Uterus (tissue), 4 donors: ENCODE data around the gene FGF3. TPM values are rescaled to one million over a fixed set of nuclear protein-coding genes. Genes with fewer than 3 reads are reported as not detected.

ENCODE experiments used
- DNase-seq, 2 donors: peaks; one replicate each; pipeline ENCODE4 v3.0.0-alpha.2; 2019 to 2020
- H3K27ac ChIP-seq, 2 donors: fragments of 200-600 bp; sonication (generic); 1 replicate in 1 of 2; 2 replicates in 1 of 2; pipeline ENCODE4 v1.5.1; 2016 to 2018
- H3K27me3 ChIP-seq, 2 donors: fragments of 200-600 bp; sonication (generic); one replicate each; pipeline ENCODE4 v1.5.1; 2018 to 2019; ENCODE audit warnings: control low read depth in 1 of 2
- H3K36me3 ChIP-seq, 2 donors: fragments of 200-600 bp; sonication (generic); one replicate each; pipeline ENCODE4 v1.5.1; 2019; ENCODE audit warnings: control low read depth in 1 of 2
- H3K4me1 ChIP-seq, 2 donors: fragments of 200-600 bp; sonication (generic); one replicate each; pipeline ENCODE4 v1.5.1; 2018 to 2019; ENCODE audit warnings: control low read depth in 1 of 2
- H3K4me3 ChIP-seq, 2 donors: fragments of 200-600 bp; sonication (generic); 1 replicate in 1 of 2; 2 replicates in 1 of 2; pipeline ENCODE4 v1.5.1; 2018 to 2019; ENCODE audit warnings: mild to moderate bottlenecking in 1 of 2
- H3K9me3 ChIP-seq, 2 donors: fragments of 200-600 bp; sonication (generic); one replicate each; pipeline ENCODE4 v1.5.1; 2019; ENCODE audit warnings: control low read depth in 1 of 2
- CTCF ChIP-seq, 4 experiments: fragments of 200-600 bp in 2 of 4; fragments of 450-650 bp in 2 of 4; sonication (generic) in 2 of 4; IDR thresholded peaks; one replicate each; pipeline ENCODE4 v1.5.1; 2016 to 2019; ENCODE audit warnings: antibody characterized with exemption in 4 of 4, mild to moderate bottlenecking in 2 of 4, moderate library complexity in 1 of 4
- intact Hi-C: fragments of 100-400 bp; cut with DNase I; formaldehyde crosslinking; loops from one replicate; pipeline ENCODE4 v1.15.1; 2023; ENCODE audit warnings: low total_unique reads
- total RNA-seq, 4 donors: library from RNA; depleted of rRNA in 3 of 4; stranded (reverse); fragments of >200 nt in 3 of 4; gene quantifications; one replicate each; pipeline versions ENCODE4 v1.1.0 to v1.2.4, GENCODE V29; 2014 to 2023
- donor health status: DM: yes; HTN: yes; CAD: no.

The FGF3 gene
- total RNA-seq, 4 donors from 2014 or later: not detected

DNA sequence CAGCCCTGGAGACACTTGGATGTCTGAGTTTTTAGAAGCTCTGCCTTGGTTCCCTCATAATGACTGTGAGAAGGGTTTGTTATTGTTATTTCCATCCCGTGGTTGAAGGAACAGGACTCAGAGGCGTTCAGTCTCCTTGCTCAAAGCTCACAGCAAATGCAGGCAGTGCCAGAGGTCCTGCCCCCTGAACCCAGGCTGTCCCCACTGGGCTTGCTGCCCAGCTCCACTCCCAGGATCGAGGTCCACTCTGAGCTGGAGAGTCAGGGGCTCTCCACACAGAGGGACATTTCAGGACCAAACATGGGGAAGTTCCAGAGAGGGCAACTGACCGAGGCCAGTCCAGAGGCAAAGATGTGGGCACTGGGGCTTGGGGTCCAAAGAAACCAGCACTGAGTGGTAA is 58.9 kb downstream of the FGF3 start:
- no peak for TF ChIP-seq CTCF (IDR thresholded peaks at IDR 0.05)
- H3K4me3 ChIP-seq: no peak overlapping the region
- H3K9me3 ChIP-seq: no peaks in the 10 kb centered on the region
- DNase-seq: no peak
- intact Hi-C loops: no loop called here
- no peak overlapping the region for H3K27ac ChIP-seq
- no peaks in the 10 kb centered on the region for H3K27me3 ChIP-seq
- no peaks in the 10 kb centered on the region for H3K36me3 ChIP-seq
- H3K4me1 ChIP-seq: no peaks in the 10 kb centered on the region

Other genes with a start within 250 kb of the FGF3 start
- gene CCND1, start 178.3 kb downstream of the FGF3 start, total RNA-seq: 10 to 100 TPM in 3 of 4 donors, 1 to 10 TPM in 1; 2.9 to 96.5 (median 20.5) TPM
- 10 to 100 TPM in 2 of 4 donors, 1 to 10 TPM in 2; 4.1 to 30.7 (median 17.4) TPM for gene LTO1, start 144.1 kb downstream of the FGF3 start, total RNA-seq
- under 1 TPM in 1 of 4 donors, not detected in 3; 0.97 TPM for gene FGF19, start 115.4 kb downstream of the FGF3 start, total RNA-seq
- not detected for gene FGF4, start 44.1 kb downstream of the FGF3 start, total RNA-seq